Lower leg skin (tissue), 4 donors: ENCODE measurements around the gene KIAA0513. TPM values are rescaled to one million over a fixed set of nuclear protein-coding genes. Genes with fewer than 3 reads are reported as not detected.

Experiments used
- DNase-seq, 2 donors: peaks; one replicate each; pipeline ENCODE4 v3.0.0-alpha.2; 2019; ENCODE audit warnings: low spot score in 2 of 2
- H3K4me3 ChIP-seq: fragments of 200-600 bp; sonication (generic); 2 replicates; pipeline ENCODE4 v1.5.1; 2017; ENCODE audit warnings: mild to moderate bottlenecking, low read depth; ENCODE audit not compliant: poor library complexity, severe bottlenecking
- CTCF ChIP-seq, 3 donors: fragments of 450-650 bp; IDR thresholded peaks; one replicate each; pipeline ENCODE4 v1.5.1; 2016; ENCODE audit warnings: antibody characterized with exemption in 3 of 3, mild to moderate bottlenecking in 3 of 3, moderate library complexity in 2 of 3
- POLR2A ChIP-seq, 2 donors: fragments of 450-650 bp; IDR thresholded peaks; one replicate each; pipeline ENCODE4 v1.6.1; 2016 to 2017; ENCODE audit warnings: antibody characterized with exemption in 2 of 2, mild to moderate bottlenecking in 1 of 2, moderate library complexity in 1 of 2
- WGBS, 2 donors: methylation state at CpG; one replicate each; pipeline ENCODE4 v1.1.5; 2018; 5-methylcytosine and 5-hydroxymethylcytosine counted together
- intact Hi-C: fragments of 100-400 bp; cut with DNase I; formaldehyde crosslinking; loops from one replicate; pipeline ENCODE4 v1.15.0; 2023; ENCODE audit warnings: low total_unique reads
- total RNA-seq, 4 donors: library from RNA; depleted of rRNA; stranded (reverse); fragments of >200 nt; gene quantifications; one replicate each; pipeline ENCODE4 v1.1.0, GENCODE V29; 2016

KIAA0513 gene
- total RNA-seq, 4 donors from 2014 or later = 37.5 to 48.1 (median 39.2) TPM

GRCh38 chr16:85104821-85105391, 77.3 kb downstream of the KIAA0513 start:
- TF ChIP-seq POLR2A (IDR thresholded peaks at IDR 0.05) = no peak
- no peak for TF ChIP-seq CTCF (IDR thresholded peaks at IDR 0.05)
- intact Hi-C loops = no loop called here
- WGBS, 2 donors = 41 to 61% methylated on average over 11 of the region's 11 CpGs
- no peak overlapping the region for H3K4me3 ChIP-seq
- DNase-seq = no peak

- TF ChIP-seq POLR2A (IDR thresholded peaks at IDR 0.05) (no peak), CTCF (IDR thresholded peaks at IDR 0.05) (no peak)
- intact Hi-C loops = no loop called here
- DNase-seq = no peak
- WGBS, 2 donors = 56 to 65% methylated on average over 5 of the region's 5 CpGs
- H3K4me3 ChIP-seq = no peak overlapping the region
Observed at GRCh38 chr16:85105475-85105874, 77.9 kb downstream of the KIAA0513 start.

- no peak overlapping the region for H3K4me3 ChIP-seq
- DNase-seq = no peak
- 80 to 86% methylated on average over 9 of the region's 9 CpGs for WGBS, 2 donors
- no peak for TF ChIP-seq CTCF (IDR thresholded peaks at IDR 0.05)
- no peak for TF ChIP-seq POLR2A (IDR thresholded peaks at IDR 0.05)
- intact Hi-C loops = no loop called here
Observed at GRCh38 chr16:85107083-85107482, 79.5 kb downstream of the KIAA0513 start.

- H3K4me3 ChIP-seq = no peak overlapping the region
- 79 to 85% methylated on average over 11 of the region's 11 CpGs for WGBS, 2 donors
- intact Hi-C loops = no loop called here
- no peak for DNase-seq
- TF ChIP-seq POLR2A (IDR thresholded peaks at IDR 0.05) (no peak), CTCF (IDR thresholded peaks at IDR 0.05) (no peak)
Observed at GRCh38 chr16:85107532-85107931, 79.9 kb downstream of the KIAA0513 start.

- no peak overlapping the region for H3K4me3 ChIP-seq
- TF ChIP-seq POLR2A (IDR thresholded peaks at IDR 0.05) (no peak), CTCF (IDR thresholded peaks at IDR 0.05) (no peak)
- WGBS, 2 donors = 95% methylated on average over 16 to 17 of the region's 19 CpGs
- DNase-seq = no peak
- intact Hi-C loops = no loop called here
Observed at GRCh38 chr16:85110105-85110504, 82.5 kb downstream of the KIAA0513 start.

GRCh38 chr16:85111184-85111583, 83.6 kb downstream of the KIAA0513 start:
- no peak for DNase-seq
- no peak overlapping the region for H3K4me3 ChIP-seq
- TF ChIP-seq CTCF (IDR thresholded peaks at IDR 0.05) (no peak), POLR2A (IDR thresholded peaks at IDR 0.05) (no peak)
- 86 to 94% methylated on average over 8 to 9 of the region's 9 CpGs for WGBS, 2 donors
- intact Hi-C loops = no loop called here
